ENCODE results near the gene ALG14.

The ALG14 gene

DNA sequence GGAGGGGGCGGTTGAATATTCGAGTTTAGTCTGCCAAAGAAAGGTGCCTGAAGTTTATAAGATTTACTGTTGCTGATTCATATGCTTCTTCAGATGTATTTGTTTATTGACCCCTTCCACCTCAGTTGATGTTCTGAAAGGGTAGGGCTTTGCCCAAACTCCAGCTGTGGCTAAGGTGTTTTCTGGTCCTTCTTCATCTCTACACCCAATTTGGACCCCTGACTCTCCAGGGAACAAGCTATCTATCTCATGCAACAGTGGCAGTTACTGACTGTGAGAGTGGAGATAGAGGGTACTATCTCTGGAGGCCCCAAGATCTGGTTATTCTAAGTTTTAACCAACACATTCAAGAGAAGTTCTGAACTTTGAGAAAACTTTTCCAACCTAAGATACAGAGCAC lies 12.6 kb upstream of the ALG14 start:
- no peaks in the 10 kb centered on the region for H3K36me3 ChIP-seq (ENCODE audit: insufficient read depth, low read length)
- H3K9me3 ChIP-seq (replicated peaks; ENCODE audit: low read length) = no peaks in the 10 kb centered on the region
- no peak overlapping the region for H3K9ac ChIP-seq (ENCODE audit: low read depth, low read length)
- no peak overlapping the region for H3K4me2 ChIP-seq (ENCODE audit: low read length)
- no peak overlapping the region for H3K4me3 ChIP-seq (ENCODE audit: low read length)
- peaks cover 8% of the 10 kb centered on the region for H3K27me3 ChIP-seq (ENCODE audit: control insufficient read depth, insufficient read depth, low read length)
- H3K4me1 ChIP-seq (ENCODE audit: control insufficient read depth, insufficient read depth, low read length) = peaks cover 11% of the 10 kb centered on the region

DNA sequence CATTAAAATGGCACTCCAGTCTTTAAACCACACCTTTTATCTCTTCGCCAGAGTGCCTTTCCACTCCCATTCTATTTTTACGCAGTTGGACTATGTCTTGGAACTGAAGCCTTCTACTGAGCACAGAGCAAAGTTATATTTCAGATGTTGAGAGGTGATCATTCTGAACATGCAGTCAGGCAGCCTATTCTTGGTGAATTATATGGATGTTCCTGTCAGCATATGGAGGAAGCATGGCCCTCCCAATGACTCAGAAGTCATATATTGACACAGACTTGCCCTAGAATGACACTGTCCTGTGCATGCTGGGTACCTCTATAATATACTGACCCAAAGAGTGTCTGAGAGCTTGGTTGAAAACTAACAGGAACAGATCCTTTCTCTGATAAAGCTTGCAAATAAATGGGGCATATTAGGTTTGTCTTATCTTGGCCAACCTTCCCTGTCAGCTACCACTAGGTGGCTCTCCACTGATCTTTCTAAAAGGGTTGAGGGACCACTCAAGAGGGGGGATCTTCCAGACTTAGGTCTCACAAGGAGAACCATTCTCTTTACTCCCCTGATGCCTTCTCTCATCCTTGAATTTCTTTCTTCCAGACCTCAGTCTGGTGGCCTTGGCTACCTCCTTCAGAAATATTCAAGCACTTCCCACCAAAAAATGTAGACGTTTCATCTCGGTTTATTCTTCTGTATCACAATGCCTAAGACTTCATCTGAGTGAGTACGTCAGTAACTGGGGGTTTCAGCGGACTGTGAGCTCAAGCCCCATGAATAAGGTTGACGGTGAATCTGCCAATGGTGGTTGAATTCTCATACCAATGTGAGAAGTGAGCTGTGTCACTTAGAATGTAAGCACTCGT lies 11.8 kb upstream of the ALG14 start:
- H3K9me3 ChIP-seq (replicated peaks; ENCODE audit: low read length) = no peaks in the 10 kb centered on the region
- H3K27me3 ChIP-seq (ENCODE audit: control insufficient read depth, insufficient read depth, low read length) = peaks cover 15% of the 10 kb centered on the region
- H3K4me1 ChIP-seq (ENCODE audit: control insufficient read depth, insufficient read depth, low read length) = peaks cover 11% of the 10 kb centered on the region
- H3K36me3 ChIP-seq (ENCODE audit: insufficient read depth, low read length) = no peaks in the 10 kb centered on the region
- H3K4me2 ChIP-seq (ENCODE audit: low read length) = no peak overlapping the region
- H3K9ac ChIP-seq (ENCODE audit: low read depth, low read length) = no peak overlapping the region
- no peak overlapping the region for H3K4me3 ChIP-seq (ENCODE audit: low read length)

DNA sequence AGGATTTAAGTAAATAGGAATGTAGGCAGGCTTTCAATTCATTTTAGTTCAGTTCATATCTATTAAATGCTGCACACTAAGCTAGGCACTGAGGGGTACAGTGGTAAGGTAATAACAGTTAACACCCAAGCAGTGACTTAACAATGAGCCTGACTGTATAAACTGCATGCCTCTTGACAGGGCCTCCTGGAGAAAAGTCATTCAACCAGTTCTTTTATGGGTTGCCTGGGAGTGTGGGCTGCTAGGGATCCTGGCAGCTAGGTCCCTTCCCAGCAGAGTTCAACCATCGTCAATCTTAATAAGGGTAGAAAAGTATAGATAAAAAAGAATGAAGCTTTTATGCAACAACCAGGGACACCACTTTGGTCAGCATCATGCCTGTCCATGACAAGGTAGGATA lies 8.1 kb upstream of the ALG14 start:
- H3K9me3 ChIP-seq (replicated peaks; ENCODE audit: low read length) = no peaks in the 10 kb centered on the region
- no peaks in the 10 kb centered on the region for H3K36me3 ChIP-seq (ENCODE audit: insufficient read depth, low read length)
- H3K4me1 ChIP-seq (ENCODE audit: control insufficient read depth, insufficient read depth, low read length) = no peaks in the 10 kb centered on the region
- no peak overlapping the region for H3K9ac ChIP-seq (ENCODE audit: low read depth, low read length)
- H3K4me3 ChIP-seq (ENCODE audit: low read length) = no peak overlapping the region
- peaks cover 32% of the 10 kb centered on the region for H3K27me3 ChIP-seq (ENCODE audit: control insufficient read depth, insufficient read depth, low read length)
- H3K4me2 ChIP-seq (ENCODE audit: low read length) = no peak overlapping the region

DNA sequence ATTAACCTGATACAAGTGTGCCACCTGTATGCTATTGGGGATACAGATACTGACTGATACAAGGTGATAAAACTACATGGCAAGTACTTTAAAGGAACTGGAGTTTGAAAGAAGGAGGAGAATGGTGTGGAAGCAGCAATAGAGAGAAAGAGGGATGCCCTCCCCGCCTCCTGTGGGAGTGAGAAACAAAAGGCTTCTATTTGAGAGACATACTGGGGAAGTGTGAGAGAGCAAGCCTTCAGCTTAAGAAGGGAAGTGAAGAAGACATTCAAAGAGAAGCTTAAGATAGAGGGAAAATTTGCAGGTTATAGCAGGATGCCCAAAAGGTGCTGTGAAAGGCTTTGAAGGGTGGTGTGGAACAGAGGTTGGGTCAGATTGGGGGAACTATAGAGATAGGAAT lies 7.7 kb upstream of the ALG14 start:
- no peaks in the 10 kb centered on the region for H3K36me3 ChIP-seq (ENCODE audit: insufficient read depth, low read length)
- no peaks in the 10 kb centered on the region for H3K4me1 ChIP-seq (ENCODE audit: control insufficient read depth, insufficient read depth, low read length)

DNA sequence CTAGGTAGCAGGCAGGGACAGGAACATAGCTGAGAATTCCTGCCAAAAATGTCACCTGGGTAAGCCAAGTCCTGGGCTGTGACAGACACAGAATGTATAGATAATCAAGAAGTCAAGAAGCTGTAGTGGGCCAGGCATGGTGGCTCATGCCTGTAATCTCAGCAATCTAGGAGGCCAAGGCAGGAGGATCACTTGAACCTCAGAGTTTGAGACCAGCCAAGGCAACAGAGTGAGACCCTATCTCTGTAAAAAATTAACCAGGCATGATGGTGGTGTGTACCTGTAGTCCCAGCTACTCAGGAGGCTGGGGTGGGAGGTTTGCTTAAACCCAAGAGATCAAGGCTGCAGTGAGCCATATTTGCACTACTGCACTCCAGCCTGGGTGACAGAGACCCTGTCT lies 3.3 kb upstream of the ALG14 start:
- no peak overlapping the region for H3K4me2 ChIP-seq (ENCODE audit: low read length)
- no peak overlapping the region for H3K4me3 ChIP-seq (ENCODE audit: low read length)
- peaks cover 9% of the 10 kb centered on the region for H3K4me1 ChIP-seq (ENCODE audit: control insufficient read depth, insufficient read depth, low read length)
- H3K36me3 ChIP-seq (ENCODE audit: insufficient read depth, low read length) = no peaks in the 10 kb centered on the region
- peaks cover 30% of the 10 kb centered on the region for H3K27me3 ChIP-seq (ENCODE audit: control insufficient read depth, insufficient read depth, low read length)
- no peak overlapping the region for H3K9ac ChIP-seq (ENCODE audit: low read depth, low read length)
- H3K9me3 ChIP-seq (replicated peaks; ENCODE audit: low read length) = no peaks in the 10 kb centered on the region

More for the DNA sequence above, 7.7 kb upstream of the ALG14 start:
- H3K27me3 ChIP-seq (ENCODE audit: control insufficient read depth, insufficient read depth, low read length) = peaks cover 32% of the 10 kb centered on the region
- no peak overlapping the region for H3K4me2 ChIP-seq (ENCODE audit: low read length)
- no peak overlapping the region for H3K4me3 ChIP-seq (ENCODE audit: low read length)
- no peaks in the 10 kb centered on the region for H3K9me3 ChIP-seq (replicated peaks; ENCODE audit: low read length)
- H3K9ac ChIP-seq (ENCODE audit: low read depth, low read length) = no peak overlapping the region

DNA sequence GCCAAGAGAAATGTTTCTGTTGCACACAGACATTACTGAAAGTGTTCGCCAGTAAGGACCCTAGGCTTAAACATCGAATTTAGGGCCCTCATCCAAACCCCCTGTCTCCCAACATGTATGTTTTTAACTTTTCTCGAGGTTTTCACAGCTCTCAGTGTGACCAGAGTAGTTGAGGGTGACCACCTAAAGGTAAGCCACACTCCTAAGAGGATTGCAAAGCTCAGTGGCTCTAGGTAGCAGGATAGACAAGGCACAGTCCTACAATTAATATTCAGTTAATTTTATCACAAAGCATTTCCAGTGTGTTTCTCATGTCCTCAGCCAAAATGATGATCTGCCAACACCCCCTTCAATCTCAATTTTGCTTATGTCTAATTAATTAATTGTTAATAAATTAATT lies 695 bp upstream of the ALG14 start:
- Histone ChIP-seq H3K4me2 (ENCODE audit: low read length) (peak overlapping the region; percentile 86), H3K27me3 (ENCODE audit: control insufficient read depth, insufficient read depth, low read length) (peaks cover 7% of the 10 kb centered on the region), H3K9ac (ENCODE audit: low read depth, low read length) (peak overlapping the region; percentile 87), H3K4me3 (ENCODE audit: low read length) (peak overlapping the region; percentile 82), H3K36me3 (ENCODE audit: insufficient read depth, low read length) (no peaks in the 10 kb centered on the region), H3K9me3 (replicated peaks; ENCODE audit: low read length) (no peaks in the 10 kb centered on the region), H3K4me1 (ENCODE audit: control insufficient read depth, insufficient read depth, low read length) (peaks cover 9% of the 10 kb centered on the region)

DNA sequence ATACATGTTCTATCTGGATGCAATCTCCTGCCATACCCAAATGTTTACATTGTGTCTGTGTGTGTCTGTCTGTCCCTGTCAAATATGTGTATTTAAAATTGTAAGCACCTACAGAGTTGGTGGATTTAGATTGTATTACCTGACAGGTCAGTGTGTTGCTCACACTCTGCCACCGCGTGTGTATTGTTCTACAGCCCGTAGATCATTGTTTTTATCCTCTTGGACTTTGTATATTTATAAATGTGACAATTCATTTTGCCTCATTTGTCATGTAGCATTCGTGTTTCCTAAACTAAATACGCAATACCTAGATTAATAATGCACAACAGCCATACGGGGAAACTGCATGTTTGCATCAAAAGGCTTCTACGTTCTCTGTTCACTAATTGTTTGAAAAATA lies 634 bp downstream of the ALG14 start:
- H3K9me3 ChIP-seq (replicated peaks; ENCODE audit: low read length) = no peaks in the 10 kb centered on the region
- peak overlapping the region; percentile 82 for H3K4me3 ChIP-seq (ENCODE audit: low read length)
- peak overlapping the region; percentile 87 for H3K9ac ChIP-seq (ENCODE audit: low read depth, low read length)
- H3K4me1 ChIP-seq (ENCODE audit: control insufficient read depth, insufficient read depth, low read length) = peaks cover 9% of the 10 kb centered on the region
- H3K27me3 ChIP-seq (ENCODE audit: control insufficient read depth, insufficient read depth, low read length) = no peaks in the 10 kb centered on the region
- H3K4me2 ChIP-seq (ENCODE audit: low read length) = peak overlapping the region; percentile 86
- H3K36me3 ChIP-seq (ENCODE audit: insufficient read depth, low read length) = no peaks in the 10 kb centered on the region

DNA sequence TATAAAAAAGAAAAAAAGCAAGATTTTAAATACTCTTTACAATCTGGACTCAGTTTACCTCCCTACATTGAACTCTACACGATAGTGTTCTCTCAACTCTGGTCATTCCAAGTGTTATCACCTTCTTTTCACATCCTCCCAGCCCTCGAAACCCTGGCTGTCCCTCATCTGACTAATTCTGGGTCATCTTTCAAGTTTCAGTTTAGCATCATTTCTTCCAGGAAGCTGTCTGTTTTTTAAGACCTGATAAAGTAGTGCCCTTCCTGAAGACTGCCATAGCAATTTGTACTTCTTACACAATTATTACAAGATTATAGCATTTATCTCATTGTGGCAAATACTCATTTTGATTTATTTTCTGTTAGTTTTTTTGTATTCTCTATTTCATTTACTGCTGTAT lies 1.2 kb downstream of the ALG14 start:
- peaks cover 9% of the 10 kb centered on the region for H3K4me1 ChIP-seq (ENCODE audit: control insufficient read depth, insufficient read depth, low read length)
- H3K4me3 ChIP-seq (ENCODE audit: low read length) = peak overlapping the region; percentile 82
- peak overlapping the region; percentile 87 for H3K9ac ChIP-seq (ENCODE audit: low read depth, low read length)
- H3K27me3 ChIP-seq (ENCODE audit: control insufficient read depth, insufficient read depth, low read length) = no peaks in the 10 kb centered on the region
- H3K4me2 ChIP-seq (ENCODE audit: low read length) = peak overlapping the region; percentile 86
- H3K9me3 ChIP-seq (replicated peaks; ENCODE audit: low read length) = no peaks in the 10 kb centered on the region
- no peaks in the 10 kb centered on the region for H3K36me3 ChIP-seq (ENCODE audit: insufficient read depth, low read length)

DNA sequence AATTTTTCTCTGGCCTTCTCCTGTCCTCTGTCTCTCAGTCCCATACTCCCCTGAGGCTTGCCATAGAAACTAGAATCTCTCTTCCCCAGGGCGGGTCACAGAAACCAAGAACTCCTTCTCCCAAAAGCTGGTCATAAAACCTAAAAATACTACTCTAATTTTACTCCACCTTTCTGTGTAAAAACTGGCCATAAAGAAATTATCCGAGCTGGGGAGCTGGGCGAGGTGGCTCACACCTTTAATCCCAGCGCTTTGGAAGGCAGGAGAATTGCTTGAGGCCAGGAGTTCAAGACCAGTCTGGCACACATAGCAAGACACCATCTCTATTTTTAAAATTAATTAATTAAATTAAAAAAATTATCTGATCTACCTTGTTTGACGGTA lies 3.0 kb downstream of the ALG14 start:
- H3K27me3 ChIP-seq (ENCODE audit: control insufficient read depth, insufficient read depth, low read length) = no peaks in the 10 kb centered on the region
- no peak overlapping the region for H3K9ac ChIP-seq (ENCODE audit: low read depth, low read length)
- H3K4me3 ChIP-seq (ENCODE audit: low read length) = no peak overlapping the region
- no peaks in the 10 kb centered on the region for H3K9me3 ChIP-seq (replicated peaks; ENCODE audit: low read length)
- no peaks in the 10 kb centered on the region for H3K36me3 ChIP-seq (ENCODE audit: insufficient read depth, low read length)
- peaks cover 9% of the 10 kb centered on the region for H3K4me1 ChIP-seq (ENCODE audit: control insufficient read depth, insufficient read depth, low read length)
- no peak overlapping the region for H3K4me2 ChIP-seq (ENCODE audit: low read length)

DNA sequence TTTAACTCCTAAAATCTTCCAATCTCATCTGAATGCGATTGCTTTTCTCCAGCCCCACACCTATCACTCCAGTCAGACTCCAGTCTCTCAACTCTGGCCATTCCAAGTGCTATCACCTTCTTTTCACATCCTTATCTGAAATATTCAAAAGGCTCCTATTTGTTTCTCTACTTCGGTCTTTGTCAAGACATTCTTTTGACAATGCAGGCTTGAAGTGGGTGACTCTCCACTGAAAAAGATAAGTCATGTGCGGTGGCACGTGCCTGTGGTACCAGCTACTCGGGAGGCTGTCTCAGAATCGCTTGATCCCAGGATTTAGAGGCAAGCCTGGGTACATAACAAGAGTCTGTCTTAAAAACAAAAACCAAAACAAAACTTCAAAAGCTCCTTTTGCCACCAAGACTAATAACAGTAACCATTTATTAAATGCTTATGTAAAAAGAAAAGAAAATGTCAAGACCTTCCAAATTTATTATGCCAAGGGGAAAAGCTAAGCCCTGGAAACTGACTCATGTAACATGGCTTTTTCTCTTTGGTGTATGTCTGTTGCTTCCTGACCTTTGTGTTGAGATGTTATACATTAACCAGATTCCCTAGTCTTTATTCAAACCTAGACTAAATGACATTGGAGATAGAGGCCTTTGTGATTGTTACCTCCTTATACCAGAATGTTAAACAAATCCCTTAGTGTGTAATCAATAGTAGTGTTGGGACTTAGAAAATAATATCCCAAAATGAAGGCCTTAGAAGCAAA lies 3.6 kb downstream of the ALG14 start:
- Histone ChIP-seq H3K9ac (ENCODE audit: low read depth, low read length) (no peak overlapping the region), H3K9me3 (replicated peaks; ENCODE audit: low read length) (no peaks in the 10 kb centered on the region), H3K4me3 (ENCODE audit: low read length) (no peak overlapping the region), H3K36me3 (ENCODE audit: insufficient read depth, low read length) (no peaks in the 10 kb centered on the region), H3K4me2 (ENCODE audit: low read length) (no peak overlapping the region), H3K4me1 (ENCODE audit: control insufficient read depth, insufficient read depth, low read length) (peaks cover 9% of the 10 kb centered on the region), H3K27me3 (ENCODE audit: control insufficient read depth, insufficient read depth, low read length) (no peaks in the 10 kb centered on the region)

DNA sequence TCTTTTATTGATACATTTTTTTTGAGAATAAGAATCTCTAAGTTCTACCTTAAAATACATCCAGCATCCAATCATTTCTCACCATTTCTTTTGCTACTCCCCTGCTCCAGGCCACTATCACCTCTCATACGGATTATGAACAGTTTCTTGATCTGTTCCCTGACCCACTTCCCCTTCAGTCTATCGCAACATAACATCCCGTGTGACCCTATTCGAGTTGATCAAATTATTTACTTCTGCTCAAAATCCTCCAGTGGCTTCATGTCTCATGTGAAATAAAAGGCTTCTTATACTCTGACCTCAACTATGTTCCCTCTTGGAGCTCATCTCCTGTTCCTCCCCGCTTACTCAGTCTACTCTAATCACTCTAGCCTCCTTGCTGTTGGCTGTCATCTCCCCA lies 5.2 kb downstream of the ALG14 start:
- no peak overlapping the region for H3K4me2 ChIP-seq (ENCODE audit: low read length)
- H3K4me1 ChIP-seq (ENCODE audit: control insufficient read depth, insufficient read depth, low read length) = peaks cover 9% of the 10 kb centered on the region
- H3K36me3 ChIP-seq (ENCODE audit: insufficient read depth, low read length) = no peaks in the 10 kb centered on the region
- H3K4me3 ChIP-seq (ENCODE audit: low read length) = no peak overlapping the region
- no peaks in the 10 kb centered on the region for H3K9me3 ChIP-seq (replicated peaks; ENCODE audit: low read length)
- H3K9ac ChIP-seq (ENCODE audit: low read depth, low read length) = no peak overlapping the region
- no peaks in the 10 kb centered on the region for H3K27me3 ChIP-seq (ENCODE audit: control insufficient read depth, insufficient read depth, low read length)

All from skeletal muscle satellite cell (primary cell).